ENCODE measurements around the gene LSMEM2.

DNA sequence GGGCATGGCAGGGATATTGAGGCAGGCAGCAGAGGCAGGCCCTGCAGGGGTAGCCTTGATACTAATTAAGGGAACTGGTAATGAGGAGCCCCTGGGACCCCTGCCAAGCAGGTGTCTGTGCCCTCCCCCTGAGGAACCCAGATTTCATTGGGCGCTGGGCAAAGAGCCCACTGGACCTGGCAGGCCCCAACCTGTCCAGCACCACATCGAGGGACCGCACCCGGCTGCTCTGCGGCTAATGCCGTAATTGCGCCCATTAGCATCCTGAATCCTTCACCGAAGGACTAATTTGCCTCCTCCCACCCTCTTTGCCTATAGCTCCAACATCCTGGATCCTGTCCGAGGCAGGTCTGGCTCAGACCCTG lies 23.7 kb upstream of the LSMEM2 start:
- TF ChIP-seq, protein P1, sequence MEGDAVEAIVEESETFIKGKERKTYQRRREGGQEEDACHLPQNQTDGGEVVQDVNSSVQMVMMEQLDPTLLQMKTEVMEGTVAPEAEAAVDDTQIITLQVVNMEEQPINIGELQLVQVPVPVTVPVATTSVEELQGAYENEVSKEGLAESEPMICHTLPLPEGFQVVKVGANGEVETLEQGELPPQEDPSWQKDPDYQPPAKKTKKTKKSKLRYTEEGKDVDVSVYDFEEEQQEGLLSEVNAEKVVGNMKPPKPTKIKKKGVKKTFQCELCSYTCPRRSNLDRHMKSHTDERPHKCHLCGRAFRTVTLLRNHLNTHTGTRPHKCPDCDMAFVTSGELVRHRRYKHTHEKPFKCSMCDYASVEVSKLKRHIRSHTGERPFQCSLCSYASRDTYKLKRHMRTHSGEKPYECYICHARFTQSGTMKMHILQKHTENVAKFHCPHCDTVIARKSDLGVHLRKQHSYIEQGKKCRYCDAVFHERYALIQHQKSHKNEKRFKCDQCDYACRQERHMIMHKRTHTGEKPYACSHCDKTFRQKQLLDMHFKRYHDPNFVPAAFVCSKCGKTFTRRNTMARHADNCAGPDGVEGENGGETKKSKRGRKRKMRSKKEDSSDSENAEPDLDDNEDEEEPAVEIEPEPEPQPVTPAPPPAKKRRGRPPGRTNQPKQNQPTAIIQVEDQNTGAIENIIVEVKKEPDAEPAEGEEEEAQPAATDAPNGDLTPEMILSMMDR (optimal IDR thresholded peaks at IDR 0.05 in 1 of 3, IDR thresholded peaks at IDR 0.05 in 1 of 3, conservative IDR thresholded peaks at IDR 0.05 in 1 of 3; ENCODE audit: extremely low read depth in 1 of 3, insufficient read depth in 2 of 3, low read length in 3 of 3) = no peak
- TF ChIP-seq EZH2 (IDR thresholded peaks at IDR 0.05; ENCODE audit: low read length) = no peak

All from keratinocyte (primary cell).